WI38 (cell line): Measurements from ENCODE around the gene GPX5.

Source experiments
- H3K4me3 ChIP-seq: 2 replicates; pipeline ENCODE4 v1.5.1; 2011; ENCODE audit warnings: low read depth, mild to moderate bottlenecking, control low read depth, low read length
- TF ChIP-seq, protein P1 (sequence below): IDR thresholded peaks from 2 replicates; pipeline ENCODE4 v1.5.1; 2012; ENCODE audit warnings: low read depth, mild to moderate bottlenecking, control low read depth, low read length

Gene GPX5

DNA sequence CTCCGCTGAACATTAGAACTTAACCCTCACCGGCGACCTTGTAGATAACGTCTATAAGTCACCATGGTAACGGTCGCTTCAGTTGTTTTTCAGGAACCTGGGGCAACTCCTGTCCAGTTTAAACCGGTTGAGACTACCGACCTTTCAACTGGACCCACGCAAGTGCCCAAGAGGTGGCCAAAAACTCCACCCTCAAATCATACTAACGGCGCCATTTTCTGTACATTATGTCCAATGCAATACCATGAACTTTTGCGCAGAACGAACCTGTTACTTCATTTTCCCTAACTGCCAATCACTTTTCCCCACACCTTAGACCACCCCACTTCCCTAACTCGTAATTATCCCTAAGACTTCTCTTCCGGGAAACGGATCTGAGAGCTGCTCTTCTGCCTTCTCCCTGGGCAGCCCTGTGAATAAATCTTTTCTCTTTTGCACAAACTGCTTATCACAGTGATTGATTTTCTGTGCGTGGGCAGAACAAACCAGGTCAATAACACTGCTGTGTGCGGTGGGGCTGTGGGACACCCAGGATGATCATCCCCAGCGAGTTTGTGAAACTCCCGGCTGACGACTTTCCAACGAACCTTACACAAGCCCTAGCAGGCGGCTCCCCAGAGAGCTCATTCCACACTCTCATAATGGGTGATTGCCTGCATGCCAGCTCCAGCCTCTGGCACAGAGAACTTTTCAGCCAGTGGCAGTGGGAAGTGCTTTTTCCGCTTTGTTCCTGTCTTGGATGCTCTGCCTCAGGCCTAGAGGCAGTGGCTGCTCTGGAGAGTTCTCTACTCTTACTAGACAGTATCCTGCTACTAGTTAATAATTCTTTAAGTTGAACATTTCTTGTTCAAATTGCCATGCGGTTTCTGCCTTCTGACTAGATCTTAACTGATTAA is 28.6 kb downstream of the GPX5 start:
- TF ChIP-seq, protein P1, sequence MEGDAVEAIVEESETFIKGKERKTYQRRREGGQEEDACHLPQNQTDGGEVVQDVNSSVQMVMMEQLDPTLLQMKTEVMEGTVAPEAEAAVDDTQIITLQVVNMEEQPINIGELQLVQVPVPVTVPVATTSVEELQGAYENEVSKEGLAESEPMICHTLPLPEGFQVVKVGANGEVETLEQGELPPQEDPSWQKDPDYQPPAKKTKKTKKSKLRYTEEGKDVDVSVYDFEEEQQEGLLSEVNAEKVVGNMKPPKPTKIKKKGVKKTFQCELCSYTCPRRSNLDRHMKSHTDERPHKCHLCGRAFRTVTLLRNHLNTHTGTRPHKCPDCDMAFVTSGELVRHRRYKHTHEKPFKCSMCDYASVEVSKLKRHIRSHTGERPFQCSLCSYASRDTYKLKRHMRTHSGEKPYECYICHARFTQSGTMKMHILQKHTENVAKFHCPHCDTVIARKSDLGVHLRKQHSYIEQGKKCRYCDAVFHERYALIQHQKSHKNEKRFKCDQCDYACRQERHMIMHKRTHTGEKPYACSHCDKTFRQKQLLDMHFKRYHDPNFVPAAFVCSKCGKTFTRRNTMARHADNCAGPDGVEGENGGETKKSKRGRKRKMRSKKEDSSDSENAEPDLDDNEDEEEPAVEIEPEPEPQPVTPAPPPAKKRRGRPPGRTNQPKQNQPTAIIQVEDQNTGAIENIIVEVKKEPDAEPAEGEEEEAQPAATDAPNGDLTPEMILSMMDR: no peak
- H3K4me3 ChIP-seq: no peak overlapping the region

DNA sequence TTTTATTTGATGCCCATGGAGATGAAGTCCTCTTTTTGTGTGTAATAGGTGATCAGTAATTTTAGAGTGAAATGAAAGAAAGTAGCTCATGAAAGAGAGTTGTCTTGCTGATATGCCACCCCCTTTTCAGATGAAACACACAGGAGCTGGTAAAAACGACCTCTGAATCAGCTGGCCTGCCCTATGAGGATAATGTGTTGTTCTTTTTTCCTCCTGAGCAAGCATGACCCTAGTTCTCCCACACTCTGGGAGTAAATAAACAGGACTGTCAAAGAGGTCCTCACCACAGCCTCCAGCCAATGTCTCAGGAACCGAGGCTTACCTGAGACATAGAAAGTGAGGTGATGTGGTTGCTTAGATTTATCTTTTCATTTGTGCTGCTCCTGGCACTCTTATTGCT is 29.5 kb downstream of the GPX5 start:
- no peak overlapping the region for H3K4me3 ChIP-seq
- TF ChIP-seq, protein P1: no peak

DNA sequence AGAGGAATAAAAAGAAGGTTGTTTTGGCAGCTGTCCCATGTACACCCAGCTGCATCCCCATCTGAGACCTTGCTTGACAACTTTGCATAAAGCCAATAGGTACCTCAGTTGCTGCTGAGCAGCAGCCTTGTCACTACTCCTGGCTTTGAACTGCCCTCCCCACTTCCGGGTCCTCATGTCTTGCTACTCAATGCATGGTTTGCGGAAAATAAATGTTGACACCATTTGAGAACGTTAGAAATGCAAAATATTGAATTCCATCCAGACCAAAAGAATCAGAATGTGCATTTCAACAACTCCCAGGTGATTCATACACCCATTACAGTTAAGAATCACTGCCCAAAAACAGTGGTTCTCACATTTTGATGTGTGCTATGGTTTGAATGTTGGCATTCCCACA is 32.9 kb downstream of the GPX5 start:
- TF ChIP-seq, protein P1: no peak
- no peak overlapping the region for H3K4me3 ChIP-seq

DNA sequence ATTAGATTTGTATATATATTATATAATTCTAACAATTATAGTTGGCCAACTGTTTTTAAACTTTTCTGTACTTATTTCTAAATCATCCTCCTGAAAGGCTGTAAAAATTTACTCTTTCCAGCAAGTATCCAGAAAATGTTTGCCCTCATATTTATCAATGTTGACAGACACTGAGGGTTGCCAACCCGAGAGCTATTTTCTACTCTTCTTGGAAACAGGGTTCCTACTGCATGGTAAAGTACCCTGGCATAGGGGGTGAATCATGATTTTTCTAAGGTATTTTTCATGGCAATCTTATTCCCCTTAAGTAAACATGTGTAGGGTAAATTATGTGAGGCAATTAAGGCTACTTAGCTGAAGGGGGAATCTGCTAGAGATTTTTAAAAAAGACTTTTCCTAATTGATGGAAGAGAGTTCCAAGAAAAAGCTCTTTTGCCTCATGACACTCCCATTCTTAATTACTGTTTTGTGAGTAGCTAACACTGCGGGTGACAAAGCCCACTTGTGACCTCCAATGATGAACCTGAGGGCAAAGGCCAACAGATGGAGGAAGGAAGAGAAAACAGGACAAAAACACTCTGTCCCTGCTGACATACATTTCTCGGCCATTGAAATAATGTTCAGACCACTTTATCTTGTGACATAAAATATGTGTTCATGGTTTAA is 37.9 kb downstream of the GPX5 start:
- H3K4me3 ChIP-seq: no peak overlapping the region
- TF ChIP-seq, protein P1: no peak

DNA sequence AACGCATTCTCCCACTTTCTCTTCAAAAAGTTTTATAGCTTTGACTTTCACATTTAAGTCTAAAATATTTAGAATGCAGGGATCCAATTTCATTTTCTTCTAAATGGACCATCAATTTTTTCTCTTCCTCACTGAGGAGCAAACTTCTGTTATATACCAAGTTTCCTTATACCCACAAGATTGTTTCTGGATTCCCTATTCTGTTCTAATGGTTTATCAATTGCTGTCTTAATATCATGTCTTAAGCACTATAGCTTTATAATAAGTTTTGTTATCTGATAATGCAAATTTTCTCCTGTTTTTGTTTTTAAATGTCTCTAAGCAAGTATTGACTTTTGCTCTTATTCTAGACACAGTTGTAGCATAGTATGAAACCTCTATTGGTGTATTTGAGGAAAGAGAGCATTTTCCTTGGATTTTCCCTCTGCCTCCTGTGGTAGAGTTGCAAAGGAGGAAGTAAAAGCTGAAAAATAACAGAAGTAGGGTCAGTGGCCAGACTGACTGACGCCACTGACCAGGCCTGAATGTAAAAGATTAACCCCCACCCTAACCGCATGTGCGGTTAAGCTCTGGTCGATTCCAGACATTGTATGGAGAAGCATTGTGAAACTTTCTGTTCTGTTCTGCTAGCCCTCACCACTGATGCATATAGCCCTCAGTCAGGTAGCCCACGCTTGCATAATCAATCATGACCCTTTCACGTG is 40.3 kb downstream of the GPX5 start:
- TF ChIP-seq, protein P1: no peak
- no peak overlapping the region for H3K4me3 ChIP-seq

DNA sequence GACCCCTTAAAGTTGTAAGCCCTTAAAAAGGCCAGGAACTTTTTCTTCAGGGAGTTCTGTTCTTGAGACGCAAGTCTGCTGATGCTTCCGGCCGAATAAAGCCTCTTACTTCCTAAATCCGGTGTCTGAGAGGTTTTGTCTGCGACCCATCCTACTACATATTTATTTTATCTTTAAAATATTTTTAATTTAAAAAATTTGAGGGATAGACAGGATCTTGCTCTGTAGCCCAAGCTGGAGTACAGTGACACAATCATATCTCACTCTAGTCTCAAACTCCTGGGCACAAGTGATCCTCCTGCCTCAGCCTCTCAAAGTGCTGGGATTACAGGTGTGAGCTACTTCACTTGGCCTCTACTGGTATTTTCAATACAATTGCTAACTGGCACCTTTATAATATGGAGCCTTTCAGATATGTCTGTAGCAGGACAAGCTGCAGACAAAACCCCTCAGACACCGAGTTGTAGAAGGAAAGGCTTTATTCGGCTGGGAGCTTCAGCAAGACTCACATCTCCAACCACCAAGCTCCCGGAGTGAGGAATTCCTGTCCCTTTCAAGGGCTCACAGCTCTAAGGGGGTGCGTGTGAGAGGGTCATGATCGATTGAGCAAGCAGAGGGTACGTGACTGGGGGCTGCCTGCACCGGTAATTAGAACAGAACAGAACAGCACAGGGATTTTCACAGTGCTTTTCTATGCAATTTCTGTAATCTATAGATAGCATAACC is 41.0 kb downstream of the GPX5 start:
- TF ChIP-seq, protein P1: no peak
- no peak overlapping the region for H3K4me3 ChIP-seq
